Amniotic stem cell (primary cell): ENCODE data around the gene MYL3.
"Not testable (repeated sequence)": the region's sequence is repeated elsewhere in the genome, so short reads cannot be mapped to it uniquely, and the experiment has no call there.

Experiments
- DNase-seq: peaks from one replicate; lab custom pipeline; 2025; lab: John Stamatoyannopoulos, UW

MYL3 gene

GRCh38 chr3:46863261-46863782, at the start of gene MYL3:
Gene MYL3, minus strand, starts transcription at chr3:46863444. Its CDS starts 54 bp downstream, at chr3:46863390.
- DNase-seq: no peak

- DNase-seq: no peak
Observed at GRCh38 chr3:46912986-46913385, 49.7 kb upstream of the MYL3 start.

- DNase-seq: not testable (repeated sequence)
Observed at GRCh38 chr3:46910914-46911313, 47.7 kb upstream of the MYL3 start.

- DNase-seq: no peak
Observed at GRCh38 chr3:46910166-46910760, 47.0 kb upstream of the MYL3 start.

GRCh38 chr3:46909535-46910161, 46.4 kb upstream of the MYL3 start:
- peak; percentile 43 for DNase-seq

GRCh38 chr3:46908986-46909534, 45.8 kb upstream of the MYL3 start:
- no peak for DNase-seq

- DNase-seq: no peak
Observed at GRCh38 chr3:46908294-46908985, 45.2 kb upstream of the MYL3 start.

GRCh38 chr3:46907960-46908293, 44.7 kb upstream of the MYL3 start:
- DNase-seq: no peak

- DNase-seq: no peak
Observed at GRCh38 chr3:46907271-46907670, 44.0 kb upstream of the MYL3 start.

- no peak for DNase-seq
Observed at GRCh38 chr3:46906471-46907058, 43.3 kb upstream of the MYL3 start.

- no peak for DNase-seq
Observed at GRCh38 chr3:46905661-46906451, 42.6 kb upstream of the MYL3 start.

- DNase-seq: no peak
Observed at GRCh38 chr3:46905213-46905560, 41.9 kb upstream of the MYL3 start.

- DNase-seq: no peak
Observed at GRCh38 chr3:46904303-46905212, 41.3 kb upstream of the MYL3 start.

- DNase-seq: no peak
Observed at GRCh38 chr3:46903341-46904302, 40.4 kb upstream of the MYL3 start.

GRCh38 chr3:46902188-46902631, 39.0 kb upstream of the MYL3 start:
- no peak for DNase-seq

- DNase-seq: no peak
Observed at GRCh38 chr3:46901591-46902187, 38.4 kb upstream of the MYL3 start.

GRCh38 chr3:46901061-46901460, 37.8 kb upstream of the MYL3 start:
- no peak for DNase-seq

- no peak for DNase-seq
Observed at GRCh38 chr3:46900356-46900755, 37.1 kb upstream of the MYL3 start.

GRCh38 chr3:46900007-46900292, 36.7 kb upstream of the MYL3 start:
- DNase-seq: no peak
